ENCODE results near the gene CTIF.
"Not testable (repeated sequence)": the region's sequence is repeated elsewhere in the genome, so short reads cannot be mapped to it uniquely, and the experiment has no call there.

CTIF gene

GRCh38 chr18:48643262-48643661 is 104.4 kb downstream of the CTIF start:
- Histone ChIP-seq H3K36me3 (ENCODE audit: insufficient read depth, low read length) (no peaks in the 10 kb centered on the region; the same call in 1 of the 2 replicates), H3K4me3 (no peak overlapping the region), H3K27ac (no peak overlapping the region), H3K9ac (ENCODE audit: insufficient read length) (no peak overlapping the region), H3K9me3 (ENCODE audit: low read depth, low read length) (no peaks in the 10 kb centered on the region)
- DNase-seq (ENCODE audit: low read depth, low spot score) = no peak
- TF ChIP-seq FOXP2 (optimal IDR thresholded peaks at IDR 0.05; ENCODE audit: control extremely low read depth, extremely low read length, insufficient read depth) (no peak), EZH2 (IDR thresholded peaks at IDR 0.05) (no peak), POLR2AphosphoS5 (IDR thresholded peaks at IDR 0.05; ENCODE audit: borderline replicate concordance, low read depth, low read length) (no peak)

GRCh38 chr18:48644029-48644428 is 105.2 kb downstream of the CTIF start:
- Histone ChIP-seq H3K9ac (ENCODE audit: insufficient read length) (no peak overlapping the region), H3K4me3 (no peak overlapping the region), H3K9me3 (ENCODE audit: low read depth, low read length) (no peaks in the 10 kb centered on the region), H3K27ac (no peak overlapping the region), H3K36me3 (ENCODE audit: insufficient read depth, low read length) (no peaks in the 10 kb centered on the region; the same call in 1 of the 2 replicates)
- DNase-seq (ENCODE audit: low read depth, low spot score) = no peak
- TF ChIP-seq FOXP2 (optimal IDR thresholded peaks at IDR 0.05; ENCODE audit: control extremely low read depth, extremely low read length, insufficient read depth) (no peak), POLR2AphosphoS5 (IDR thresholded peaks at IDR 0.05; ENCODE audit: borderline replicate concordance, low read depth, low read length) (no peak), EZH2 (IDR thresholded peaks at IDR 0.05) (no peak)

GRCh38 chr18:48645427-48646002 is 106.7 kb downstream of the CTIF start:
- no peak overlapping the region for H3K27ac ChIP-seq
- no peak for DNase-seq (ENCODE audit: low read depth, low spot score)
- H3K9me3 ChIP-seq (ENCODE audit: low read depth, low read length) = no peaks in the 10 kb centered on the region
- TF ChIP-seq POLR2AphosphoS5 (IDR thresholded peaks at IDR 0.05; ENCODE audit: borderline replicate concordance, low read depth, low read length) (no peak), FOXP2 (optimal IDR thresholded peaks at IDR 0.05; ENCODE audit: control extremely low read depth, extremely low read length, insufficient read depth) (no peak), EZH2 (IDR thresholded peaks at IDR 0.05) (no peak)
- H3K4me3 ChIP-seq = no peak overlapping the region
- no peaks in the 10 kb centered on the region; the same call in 1 of the 2 replicates for H3K36me3 ChIP-seq (ENCODE audit: insufficient read depth, low read length)
- H3K9ac ChIP-seq (ENCODE audit: insufficient read length) = no peak overlapping the region

GRCh38 chr18:48646976-48647375 is 108.1 kb downstream of the CTIF start:
- Histone ChIP-seq H3K4me3 (no peak overlapping the region), H3K9ac (ENCODE audit: insufficient read length) (no peak overlapping the region), H3K9me3 (ENCODE audit: low read depth, low read length) (no peaks in the 10 kb centered on the region), H3K27ac (no peak overlapping the region), H3K36me3 (ENCODE audit: insufficient read depth, low read length) (no peaks in the 10 kb centered on the region; the same call in 1 of the 2 replicates)
- TF ChIP-seq POLR2AphosphoS5 (IDR thresholded peaks at IDR 0.05; ENCODE audit: borderline replicate concordance, low read depth, low read length) = no peak
- TF ChIP-seq EZH2 (IDR thresholded peaks at IDR 0.05) = no peak
- TF ChIP-seq FOXP2 (optimal IDR thresholded peaks at IDR 0.05; ENCODE audit: control extremely low read depth, extremely low read length, insufficient read depth) = no peak
- no peak for DNase-seq (ENCODE audit: low read depth, low spot score)

- Histone ChIP-seq H3K36me3 (ENCODE audit: insufficient read depth, low read length) (no peaks in the 10 kb centered on the region), H3K4me3 (no peak overlapping the region), H3K9me3 (ENCODE audit: low read depth, low read length) (no peaks in the 10 kb centered on the region), H3K9ac (ENCODE audit: insufficient read length) (no peak overlapping the region), H3K27ac (no peak overlapping the region)
- no peak for DNase-seq (ENCODE audit: low read depth, low spot score)
- TF ChIP-seq POLR2AphosphoS5 (IDR thresholded peaks at IDR 0.05; ENCODE audit: borderline replicate concordance, low read depth, low read length) (no peak), EZH2 (IDR thresholded peaks at IDR 0.05) (no peak), FOXP2 (optimal IDR thresholded peaks at IDR 0.05; ENCODE audit: control extremely low read depth, extremely low read length, insufficient read depth) (no peak)
Observed at GRCh38 chr18:48649231-48649630, 110.4 kb downstream of the CTIF start.

GRCh38 chr18:48654591-48654990 is 115.8 kb downstream of the CTIF start:
- not testable (repeated sequence) for H3K4me3 ChIP-seq; H3K36me3 ChIP-seq (ENCODE audit: insufficient read depth, low read length); H3K27ac ChIP-seq; H3K9ac ChIP-seq (ENCODE audit: insufficient read length); DNase-seq (ENCODE audit: low read depth, low spot score); H3K9me3 ChIP-seq (ENCODE audit: low read depth, low read length)

- TF ChIP-seq FOXP2 (optimal IDR thresholded peaks at IDR 0.05; ENCODE audit: control extremely low read depth, extremely low read length, insufficient read depth) (no peak), POLR2AphosphoS5 (IDR thresholded peaks at IDR 0.05; ENCODE audit: borderline replicate concordance, low read depth, low read length) (no peak), EZH2 (IDR thresholded peaks at IDR 0.05) (no peak)
- H3K36me3 ChIP-seq (ENCODE audit: insufficient read depth, low read length) = no peaks in the 10 kb centered on the region
Observed at GRCh38 chr18:48655508-48655907, 116.7 kb downstream of the CTIF start.

GRCh38 chr18:48656176-48656575 is 117.3 kb downstream of the CTIF start:
- TF ChIP-seq POLR2AphosphoS5 (IDR thresholded peaks at IDR 0.05; ENCODE audit: borderline replicate concordance, low read depth, low read length) = no peak
- TF ChIP-seq EZH2 (IDR thresholded peaks at IDR 0.05) = no peak
- no peak for TF ChIP-seq FOXP2 (optimal IDR thresholded peaks at IDR 0.05; ENCODE audit: control extremely low read depth, extremely low read length, insufficient read depth)
- Histone ChIP-seq H3K27ac (no peak overlapping the region), H3K36me3 (ENCODE audit: insufficient read depth, low read length) (no peaks in the 10 kb centered on the region), H3K9me3 (ENCODE audit: low read depth, low read length) (no peaks in the 10 kb centered on the region), H3K9ac (ENCODE audit: insufficient read length) (no peak overlapping the region), H3K4me3 (no peak overlapping the region)
- DNase-seq (ENCODE audit: low read depth, low spot score) = no peak

More at GRCh38 chr18:48655508-48655907, 116.7 kb downstream of the CTIF start:
- no peak for DNase-seq (ENCODE audit: low read depth, low spot score)
- Histone ChIP-seq H3K27ac (no peak overlapping the region), H3K4me3 (no peak overlapping the region), H3K9ac (ENCODE audit: insufficient read length) (no peak overlapping the region), H3K9me3 (ENCODE audit: low read depth, low read length) (no peaks in the 10 kb centered on the region)

GRCh38 chr18:48656582-48656981 is 117.8 kb downstream of the CTIF start:
- no peak overlapping the region for H3K4me3 ChIP-seq

More at GRCh38 chr18:48656582-48656981, 117.8 kb downstream of the CTIF start:
- Histone ChIP-seq H3K9ac (ENCODE audit: insufficient read length) (no peak overlapping the region), H3K27ac (no peak overlapping the region), H3K9me3 (ENCODE audit: low read depth, low read length) (no peaks in the 10 kb centered on the region), H3K36me3 (ENCODE audit: insufficient read depth, low read length) (no peaks in the 10 kb centered on the region)
- DNase-seq (ENCODE audit: low read depth, low spot score) = no peak
- TF ChIP-seq EZH2 (IDR thresholded peaks at IDR 0.05) (no peak), POLR2AphosphoS5 (IDR thresholded peaks at IDR 0.05; ENCODE audit: borderline replicate concordance, low read depth, low read length) (no peak), FOXP2 (optimal IDR thresholded peaks at IDR 0.05; ENCODE audit: control extremely low read depth, extremely low read length, insufficient read depth) (no peak)
